Smooth muscle cell of the brain vasculature (primary cell): ENCODE data around the gene C2orf76.

Experiments
- DNase-seq: peaks from one replicate; pipeline ENCODE4 v3.0.0-alpha.2; 2012; ENCODE audit warnings: low read depth, low spot score

The C2orf76 gene

GRCh38 chr2:119264781-119265692 lies 101.6 kb downstream of the C2orf76 start:
- no peak for DNase-seq

- no peak for DNase-seq
These were observed 103.0 kb downstream of the C2orf76 start for GRCh38 chr2:119263656-119264055.

DNA sequence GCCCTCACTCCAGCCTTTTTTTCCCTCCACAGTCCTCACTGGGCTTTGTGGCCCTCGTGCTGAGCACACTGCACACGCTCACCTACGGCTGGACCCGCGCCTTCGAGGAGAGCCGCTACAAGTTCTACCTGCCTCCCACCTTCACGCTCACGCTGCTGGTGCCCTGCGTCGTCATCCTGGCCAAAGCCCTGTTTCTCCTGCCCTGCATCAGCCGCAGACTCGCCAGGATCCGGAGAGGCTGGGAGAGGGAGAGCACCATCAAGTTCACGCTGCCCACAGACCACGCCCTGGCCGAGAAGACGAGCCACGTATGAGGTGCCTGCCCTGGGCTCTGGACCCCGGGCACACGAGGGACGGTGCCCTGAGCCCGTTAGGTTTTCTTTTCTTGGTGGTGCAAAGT lies 103.6 kb downstream of the C2orf76 start:
- no peak for DNase-seq

GRCh38 chr2:119261493-119262225 lies 105.0 kb downstream of the C2orf76 start:
- DNase-seq = no peak

GRCh38 chr2:119260646-119261492 lies 105.8 kb downstream of the C2orf76 start:
- no peak for DNase-seq

GRCh38 chr2:119259296-119259860 lies 107.3 kb downstream of the C2orf76 start:
- DNase-seq = no peak

- no peak for DNase-seq
These were observed 109.4 kb downstream of the C2orf76 start for GRCh38 chr2:119257198-119257597.

GRCh38 chr2:119256582-119256921 lies 110.1 kb downstream of the C2orf76 start:
- no peak for DNase-seq

GRCh38 chr2:119255760-119256581 lies 110.7 kb downstream of the C2orf76 start:
- peak; percentile 80 for DNase-seq

DNA sequence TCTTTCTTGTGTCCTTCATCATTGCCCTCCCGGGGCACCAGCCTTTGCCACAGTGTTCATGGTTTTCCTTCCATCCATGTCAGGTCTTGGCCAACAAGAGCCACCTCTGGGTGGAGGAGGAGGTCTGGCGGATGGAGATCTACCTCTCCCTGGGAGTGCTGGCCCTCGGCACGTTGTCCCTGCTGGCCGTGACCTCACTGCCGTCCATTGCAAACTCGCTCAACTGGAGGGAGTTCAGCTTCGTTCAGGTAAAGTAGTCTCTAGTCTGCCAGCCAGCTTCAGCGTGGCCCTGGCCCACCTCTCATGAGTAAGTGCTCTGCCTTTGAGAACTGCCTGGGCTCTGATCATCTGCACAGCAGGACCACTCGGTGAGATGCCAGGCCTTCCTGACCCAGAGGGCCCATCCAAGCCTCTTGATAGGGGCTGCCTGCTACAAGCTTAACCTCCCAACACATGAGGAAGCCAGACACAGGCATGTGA lies 112.0 kb downstream of the C2orf76 start:
- no peak for DNase-seq

DNA sequence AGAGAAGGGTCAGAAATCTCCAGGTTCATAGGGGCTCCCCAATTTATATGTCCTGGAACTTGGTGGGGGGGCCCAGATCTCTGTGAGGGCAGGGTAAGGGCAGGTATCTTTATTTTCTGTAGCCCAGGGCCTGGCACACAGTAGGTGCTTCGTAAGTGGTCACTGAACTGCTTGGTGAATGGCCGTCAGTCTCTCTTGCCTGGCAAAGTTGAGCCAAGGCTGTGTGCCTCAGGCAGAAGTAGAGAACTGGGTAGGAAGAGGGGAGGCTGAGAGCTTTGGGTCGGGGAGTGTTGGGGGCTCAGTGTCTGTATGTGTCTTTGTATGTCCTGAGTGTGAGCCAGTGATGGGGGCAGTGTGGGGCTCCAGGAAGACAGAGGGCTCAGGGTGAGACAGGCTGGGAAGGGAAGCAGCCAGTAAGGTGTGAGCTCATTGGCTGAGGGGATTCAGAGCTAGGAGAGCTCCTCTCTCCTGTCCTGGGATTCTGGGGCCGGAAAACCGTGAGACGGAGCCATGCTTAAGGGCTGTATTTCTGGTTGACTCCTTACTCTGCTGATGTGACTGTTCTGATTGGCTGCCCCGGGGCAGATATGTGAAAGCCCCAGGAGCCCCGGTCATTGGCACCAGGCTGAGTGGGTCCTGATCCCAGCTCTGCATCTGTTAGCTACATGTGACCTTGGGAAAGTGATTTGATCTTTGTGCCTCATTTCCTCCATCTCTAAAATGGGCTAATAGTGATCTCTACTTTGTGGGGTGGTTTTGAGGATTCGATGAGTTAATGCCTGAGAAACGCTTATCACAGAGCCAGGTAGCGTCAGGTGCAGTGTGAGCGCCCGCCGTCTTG lies 112.7 kb downstream of the C2orf76 start:
- no peak for DNase-seq

DNA sequence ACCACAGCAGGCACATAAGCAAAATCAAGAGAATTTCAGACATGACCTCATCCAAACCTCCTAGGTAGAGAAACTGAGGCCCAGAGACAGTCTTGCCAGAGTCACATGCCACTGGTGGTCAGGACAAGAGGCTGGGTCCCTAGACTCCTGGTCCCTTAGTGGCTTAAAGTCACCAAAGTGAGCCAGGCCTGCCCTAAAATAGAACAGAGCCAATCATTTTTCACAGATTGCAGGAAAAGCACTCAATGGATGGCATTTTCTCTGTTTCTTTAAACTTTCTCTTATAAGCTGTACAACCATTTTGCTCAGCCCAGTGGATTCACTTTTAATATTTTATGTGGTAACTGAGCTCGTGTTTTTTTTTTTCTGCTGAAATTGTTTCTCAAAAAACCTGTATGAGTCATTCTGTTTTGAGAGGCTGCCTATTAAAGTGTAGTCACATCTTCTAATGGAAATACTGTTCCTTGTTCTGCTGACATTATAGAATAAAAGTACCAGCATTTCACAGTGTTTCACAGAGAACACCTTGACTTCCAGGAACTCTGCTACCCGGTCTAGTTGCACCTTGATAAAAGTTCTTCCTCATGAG lies 113.4 kb downstream of the C2orf76 start:
- DNase-seq = no peak
